SK-N-MC (cell line): ENCODE results near the gene RAD17.
"Not testable (repeated sequence)": the region's sequence is repeated elsewhere in the genome, so short reads cannot be mapped to it uniquely, and the experiment has no call there.

Experiments used
- DNase-seq: peaks from one replicate; pipeline ENCODE4 v3.0.0-alpha.2; 2011; ENCODE audit warnings: low read depth, low spot score
- H3K27ac ChIP-seq: fragments of 200-600 bp; sonication (generic); 2 replicates; pipeline ENCODE4 v1.5.1; 2016; ENCODE audit warnings: mixed run types
- H3K36me3 ChIP-seq: fragments of 200-600 bp; sonication (generic); 2 replicates; pipeline ENCODE4 v1.6.1; 2017; ENCODE audit warnings: antibody characterized with exemption, low read length, mixed read lengths; ENCODE audit not compliant: insufficient read depth
- H3K4me3 ChIP-seq: fragments of 200-600 bp; sonication (generic); 2 replicates; pipeline ENCODE4 v1.5.1; 2016
- H3K9ac ChIP-seq: fragments of 200-600 bp; sonication (generic); 2 replicates; pipeline ENCODE4 v1.8.0; 2017; ENCODE audit warnings: mixed run types, mixed read lengths; ENCODE audit not compliant: insufficient read length
- H3K9me3 ChIP-seq: fragments of 200-600 bp; sonication (generic); 2 replicates; pipeline ENCODE4 v1.6.1; 2017; ENCODE audit warnings: low read depth, mild to moderate bottlenecking, antibody characterized with exemption, low read length, moderate library complexity, mixed read lengths
- EZH2 ChIP-seq: fragments of 200-600 bp; sonication (generic); IDR thresholded peaks from one replicate; pipeline ENCODE4 v1.6.1; 2017; ENCODE audit warnings: antibody characterized with exemption
- FOXP2 ChIP-seq: optimal IDR thresholded peaks from 2 replicates; pipeline ENCODE3; 2011; ENCODE audit warnings: mild to moderate bottlenecking, moderate library complexity; ENCODE audit not compliant: insufficient read depth; ENCODE audit errors: extremely low read length, control extremely low read depth
- POLR2AphosphoS5 ChIP-seq: IDR thresholded peaks from 2 replicates; pipeline ENCODE4 v1.6.1; 2012; ENCODE audit warnings: mild to moderate bottlenecking, low read depth, low read length, borderline replicate concordance

Gene RAD17

GRCh38 chr5:69368458-69369339, 919 bp upstream of the RAD17 start:
- Histone ChIP-seq H3K4me3 (peak overlapping the region; percentile 88), H3K36me3 (peaks cover 43% of the 10 kb centered on the region), H3K27ac (peak overlapping the region; percentile 97), H3K9ac (peak overlapping the region; percentile 96), H3K9me3 (no peaks in the 10 kb centered on the region)
- no peak for DNase-seq
- no peak for TF ChIP-seq POLR2AphosphoS5
- no peak for TF ChIP-seq FOXP2
- TF ChIP-seq EZH2, result no peak

- H3K9ac ChIP-seq, result peak overlapping the region; percentile 96
- peak overlapping the region; percentile 39; the same call in 1 of the 2 replicates for H3K27ac ChIP-seq
- not testable (repeated sequence) for DNase-seq, H3K9me3 ChIP-seq
- H3K36me3 ChIP-seq, result peaks cover 38% of the 10 kb centered on the region
- peak overlapping the region; percentile 88 for H3K4me3 ChIP-seq
Measured at GRCh38 chr5:69370335-69370734, 717 bp downstream of the RAD17 start.

- H3K27ac ChIP-seq, result peak overlapping the region; percentile 78
- peaks cover 35% of the 10 kb centered on the region for H3K36me3 ChIP-seq
- peak overlapping the region; percentile 70 for H3K9ac ChIP-seq
Measured at GRCh38 chr5:69372394-69372793, 2.8 kb downstream of the RAD17 start.

GRCh38 chr5:69374911-69375446, 5.4 kb downstream of the RAD17 start:
- Histone ChIP-seq H3K9ac (no peak overlapping the region), H3K27ac (no peak overlapping the region), H3K9me3 (no peaks in the 10 kb centered on the region), H3K4me3 (no peak overlapping the region), H3K36me3 (peaks cover 35% of the 10 kb centered on the region)
- TF ChIP-seq FOXP2, result no peak
- TF ChIP-seq EZH2, result no peak
- TF ChIP-seq POLR2AphosphoS5, result no peak
- DNase-seq, result no peak

More at GRCh38 chr5:69372394-69372793, 2.8 kb downstream of the RAD17 start:
- no peaks in the 10 kb centered on the region for H3K9me3 ChIP-seq
- H3K4me3 ChIP-seq, result peak overlapping the region; percentile 88
- no peak for TF ChIP-seq EZH2
- no peak for DNase-seq

- no peaks in the 10 kb centered on the region for H3K9me3 ChIP-seq
- no peak for DNase-seq
- H3K4me3 ChIP-seq, result no peak overlapping the region
- no peak overlapping the region for H3K27ac ChIP-seq
- TF ChIP-seq EZH2, result no peak
- TF ChIP-seq FOXP2, result no peak
- no peak for TF ChIP-seq POLR2AphosphoS5
- H3K9ac ChIP-seq, result no peak overlapping the region
- peaks cover 58% of the 10 kb centered on the region for H3K36me3 ChIP-seq
Measured at GRCh38 chr5:69378376-69378775, 8.8 kb downstream of the RAD17 start.

GRCh38 chr5:69404659-69405330, 35.2 kb downstream of the RAD17 start:
- Histone ChIP-seq H3K9me3 (no peaks in the 10 kb centered on the region), H3K9ac (no peak overlapping the region), H3K4me3 (no peak overlapping the region), H3K27ac (no peak overlapping the region), H3K36me3 (peaks cover 33% of the 10 kb centered on the region)
- TF ChIP-seq POLR2AphosphoS5, result no peak
- no peak for TF ChIP-seq EZH2
- no peak for TF ChIP-seq FOXP2
- no peak for DNase-seq

- H3K36me3 ChIP-seq, result peaks cover 37% of the 10 kb centered on the region
- no peaks in the 10 kb centered on the region for H3K9me3 ChIP-seq
- no peak within 1 kb of the TSS for H3K9ac ChIP-seq
- no peak for DNase-seq
- no peak within 1 kb of the TSS for H3K4me3 ChIP-seq
- TF ChIP-seq EZH2, result no peak
- no peak for TF ChIP-seq POLR2AphosphoS5
- TF ChIP-seq FOXP2, result no peak
- no peak within 1 kb of the TSS for H3K27ac ChIP-seq
Measured at GRCh38 chr5:69414885-69415583, 45.4 kb downstream of the RAD17 start, which contains the start of gene MARVELD2. MARVELD2 (plus strand) TSS chr5:69415116; CDS start chr5:69419386, 4,270 bp downstream.

- Histone ChIP-seq H3K27ac (no peak overlapping the region), H3K9ac (no peak overlapping the region), H3K36me3 (peaks cover 31% of the 10 kb centered on the region), H3K9me3 (no peaks in the 10 kb centered on the region), H3K4me3 (no peak overlapping the region)
- no peak for TF ChIP-seq POLR2AphosphoS5
- no peak for DNase-seq
Measured at GRCh38 chr5:69415584-69415958, 46.0 kb downstream of the RAD17 start.
